Subcutaneous abdominal adipose tissue (tissue), 5 donors: ENCODE results near the gene FAM240A.
"Not testable (repeated sequence)": the region's sequence is repeated elsewhere in the genome, so short reads cannot be mapped to it uniquely, and the experiment has no call there.

Source experiments
- H3K27ac ChIP-seq: one replicate; pipeline ENCODE4 v1.7.0; 2013; ENCODE audit warnings: low read depth, mild to moderate bottlenecking, inconsistent platforms, low read length, moderate library complexity
- H3K27me3 ChIP-seq, 5 donors: one replicate each; pipeline ENCODE4 v1.7.0; 2013; ENCODE audit warnings: low read length in 5 of 5, inconsistent platforms in 1 of 5; ENCODE audit not compliant: control insufficient read depth in 5 of 5, insufficient read depth in 4 of 5
- H3K36me3 ChIP-seq, 5 donors: one replicate each; pipeline ENCODE4 v1.7.0; 2013; ENCODE audit warnings: low read length in 5 of 5; ENCODE audit not compliant: control insufficient read depth in 5 of 5, insufficient read depth in 5 of 5
- H3K4me1 ChIP-seq, 5 donors: one replicate each; pipeline ENCODE4 v1.7.0; 2013; ENCODE audit warnings: low read length in 5 of 5, mild to moderate bottlenecking in 3 of 5, moderate library complexity in 1 of 5; ENCODE audit not compliant: control insufficient read depth in 5 of 5, insufficient read depth in 5 of 5
- H3K4me3 ChIP-seq, 5 donors: one replicate each; pipeline ENCODE4 v1.7.0; 2013; ENCODE audit warnings: low read length in 5 of 5, low read depth in 1 of 5
- H3K9ac ChIP-seq, 5 donors: one replicate each; pipeline ENCODE4 v1.7.0; 2013; ENCODE audit warnings: low read length in 5 of 5, mild to moderate bottlenecking in 4 of 5, moderate library complexity in 3 of 5
- H3K9me3 ChIP-seq, 5 donors: one replicate each; pipeline ENCODE4 v1.7.0; 2013; ENCODE audit warnings: low read length in 5 of 5; ENCODE audit not compliant: control insufficient read depth in 5 of 5
- donor health status: healthy.
- donor health status: healthy.
- donor health status: healthy.
- donor health status: healthy.
- donor health status: healthy.

The FAM240A gene

DNA sequence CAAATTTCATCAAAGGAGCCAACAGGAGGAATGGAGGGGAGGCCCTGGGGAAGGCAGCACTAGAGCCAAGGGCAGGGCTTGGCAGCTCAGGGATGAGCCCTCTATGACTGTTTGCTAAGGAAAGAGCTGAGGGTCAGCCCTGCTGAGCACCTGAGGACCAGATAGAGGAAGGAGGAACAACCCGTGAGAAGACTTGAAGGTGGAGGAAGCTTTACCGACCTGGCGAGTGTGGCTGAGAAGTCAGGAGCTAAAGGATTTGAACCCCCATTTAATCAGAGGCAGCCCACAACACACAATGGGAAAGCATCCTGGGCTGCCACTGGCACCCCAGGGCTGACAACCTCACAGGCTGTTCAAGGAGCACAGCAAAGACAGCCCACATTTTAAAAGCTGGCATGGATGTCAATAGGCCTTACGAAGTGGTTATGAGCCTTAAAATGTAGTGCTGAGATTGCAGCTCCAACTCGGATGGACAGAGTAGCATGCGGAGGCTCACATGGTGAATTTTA lies 25.5 kb upstream of the FAM240A start:
- Histone ChIP-seq H3K9me3 (no peaks in the 10 kb centered on the region), H3K27ac (no peak overlapping the region), H3K4me1 (no peaks in the 10 kb centered on the region), H3K36me3 (no peaks in the 10 kb centered on the region), H3K9ac (no peak overlapping the region), H3K27me3 (no peaks in the 10 kb centered on the region), H3K4me3 (no peak overlapping the region)

GRCh38 chr3:46587268-46587667 lies 25.1 kb upstream of the FAM240A start:
- not testable (repeated sequence) for H3K9ac ChIP-seq, H3K4me1 ChIP-seq, H3K36me3 ChIP-seq, H3K27me3 ChIP-seq, H3K27ac ChIP-seq, H3K4me3 ChIP-seq, H3K9me3 ChIP-seq

GRCh38 chr3:46593274-46593862 lies 19.0 kb upstream of the FAM240A start:
- Histone ChIP-seq H3K9ac (no peak overlapping the region), H3K4me1 (no peaks in the 10 kb centered on the region), H3K27ac (no peak overlapping the region), H3K4me3 (no peak overlapping the region), H3K9me3 (no peaks in the 10 kb centered on the region), H3K36me3 (no peaks in the 10 kb centered on the region), H3K27me3 (no peaks in the 10 kb centered on the region)

GRCh38 chr3:46593979-46594378 lies 18.3 kb upstream of the FAM240A start:
- Histone ChIP-seq H3K9ac (no peak overlapping the region), H3K9me3 (no peaks in the 10 kb centered on the region), H3K4me1 (no peaks in the 10 kb centered on the region), H3K27ac (no peak overlapping the region), H3K36me3 (no peaks in the 10 kb centered on the region), H3K4me3 (no peak overlapping the region), H3K27me3 (no peaks in the 10 kb centered on the region)

- no peak overlapping the region for H3K27ac ChIP-seq
- no peaks in the 10 kb centered on the region for H3K9me3 ChIP-seq
These were observed 17.6 kb upstream of the FAM240A start for GRCh38 chr3:46594723-46595122.

GRCh38 chr3:46595819-46596314 lies 16.5 kb upstream of the FAM240A start:
- Histone ChIP-seq H3K4me1 (no peaks in the 10 kb centered on the region), H3K36me3 (no peaks in the 10 kb centered on the region), H3K27ac (no peak overlapping the region), H3K9me3 (no peaks in the 10 kb centered on the region), H3K4me3 (no peak overlapping the region), H3K9ac (no peak overlapping the region), H3K27me3 (no peaks in the 10 kb centered on the region)

More at GRCh38 chr3:46594723-46595122, 17.6 kb upstream of the FAM240A start:
- no peak overlapping the region for H3K9ac ChIP-seq
- no peaks in the 10 kb centered on the region for H3K4me1 ChIP-seq
- H3K36me3 ChIP-seq: no peaks in the 10 kb centered on the region
- H3K27me3 ChIP-seq: no peaks in the 10 kb centered on the region
- H3K4me3 ChIP-seq: no peak overlapping the region

GRCh38 chr3:46599590-46599989 lies 12.7 kb upstream of the FAM240A start:
- Histone ChIP-seq H3K4me3 (no peak overlapping the region), H3K27ac (no peak overlapping the region), H3K9ac (no peak overlapping the region), H3K9me3 (no peaks in the 10 kb centered on the region), H3K27me3 (no peaks in the 10 kb centered on the region), H3K4me1 (no peaks in the 10 kb centered on the region), H3K36me3 (no peaks in the 10 kb centered on the region)

GRCh38 chr3:46603446-46604046 lies 8.8 kb upstream of the FAM240A start:
- H3K27ac ChIP-seq: no peak overlapping the region
- H3K9me3 ChIP-seq: no peaks in the 10 kb centered on the region
- H3K27me3 ChIP-seq: no peaks in the 10 kb centered on the region
- H3K36me3 ChIP-seq: no peaks in the 10 kb centered on the region
- H3K4me3 ChIP-seq: no peak overlapping the region
- no peak overlapping the region for H3K9ac ChIP-seq
- peaks cover 0 to 7% (median 2%) of the 10 kb centered on the region in 5 donors for H3K4me1 ChIP-seq

- no peak overlapping the region for H3K27ac ChIP-seq
- no peak overlapping the region for H3K4me3 ChIP-seq
- H3K36me3 ChIP-seq: no peaks in the 10 kb centered on the region
- H3K27me3 ChIP-seq: no peaks in the 10 kb centered on the region
- H3K4me1 ChIP-seq: peaks cover 0 to 7% (median 2%) of the 10 kb centered on the region in 5 donors
- no peak overlapping the region for H3K9ac ChIP-seq
- no peaks in the 10 kb centered on the region for H3K9me3 ChIP-seq
These were observed 8.2 kb upstream of the FAM240A start for GRCh38 chr3:46604127-46604526.

- H3K9ac ChIP-seq: no peak overlapping the region
- peaks cover 0 to 15% (median 10%) of the 10 kb centered on the region in 5 donors for H3K4me1 ChIP-seq
These were observed 4.7 kb upstream of the FAM240A start for GRCh38 chr3:46607603-46608028.

More at GRCh38 chr3:46607603-46608028, 4.7 kb upstream of the FAM240A start:
- H3K36me3 ChIP-seq: no peaks in the 10 kb centered on the region
- no peak overlapping the region for H3K27ac ChIP-seq
- no peak overlapping the region for H3K4me3 ChIP-seq
- H3K27me3 ChIP-seq: no peaks in the 10 kb centered on the region
- H3K9me3 ChIP-seq: no peaks in the 10 kb centered on the region
